Epidermal melanocyte (primary cell): ENCODE measurements around the gene PRKCA.

Experiments used
- DNase-seq: peaks from one replicate; pipeline ENCODE4 v3.0.0; 2011; ENCODE audit warnings: low spot score; ENCODE audit not compliant: insufficient read length

Gene PRKCA

DNA sequence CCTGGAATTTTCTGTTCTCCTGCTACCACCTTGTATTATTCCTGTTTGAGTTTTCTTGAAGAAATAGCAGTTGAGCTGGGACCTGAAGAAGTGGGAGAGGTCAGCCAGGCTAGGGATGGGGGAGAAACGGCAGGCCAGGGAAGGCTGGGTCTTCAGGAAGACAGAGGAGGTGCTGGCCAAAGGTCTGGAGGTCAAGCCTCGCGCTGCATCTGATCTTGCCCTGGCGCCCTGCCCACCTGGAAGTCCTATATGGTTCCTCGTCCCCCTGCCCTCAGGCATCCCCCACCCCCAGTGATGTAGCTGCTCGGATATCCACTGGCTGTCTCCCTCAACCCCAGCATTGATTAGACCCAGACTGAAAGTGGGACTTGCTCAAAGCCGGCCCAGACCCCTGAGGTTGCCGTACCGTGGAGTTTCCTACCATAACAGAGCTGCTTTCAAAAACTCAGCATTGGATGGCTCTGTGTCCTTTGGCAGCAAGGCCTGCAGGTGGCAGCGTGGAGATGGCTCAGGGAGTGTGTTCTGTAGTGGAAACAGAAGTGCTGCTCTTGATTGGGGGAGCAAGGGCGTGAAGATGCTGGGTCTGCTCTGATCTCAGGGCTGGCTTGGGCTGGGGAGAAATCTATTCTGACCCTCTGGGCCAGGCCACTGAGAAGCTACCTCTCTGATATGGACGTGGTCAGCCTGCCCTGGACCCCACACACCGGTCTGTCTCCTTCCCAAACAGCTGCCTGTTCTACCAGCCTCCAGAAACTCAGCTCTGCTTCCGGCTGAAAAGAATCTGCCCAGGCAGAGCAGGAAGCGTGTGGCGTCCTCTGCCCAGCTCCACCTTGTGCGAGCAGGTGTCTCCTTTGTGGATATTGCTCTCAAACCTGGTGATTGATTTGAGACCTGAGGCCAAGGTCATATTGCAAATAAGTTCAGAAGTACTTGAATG lies 425.5 kb downstream of the PRKCA start:
- DNase-seq, result peak; percentile 65

DNA sequence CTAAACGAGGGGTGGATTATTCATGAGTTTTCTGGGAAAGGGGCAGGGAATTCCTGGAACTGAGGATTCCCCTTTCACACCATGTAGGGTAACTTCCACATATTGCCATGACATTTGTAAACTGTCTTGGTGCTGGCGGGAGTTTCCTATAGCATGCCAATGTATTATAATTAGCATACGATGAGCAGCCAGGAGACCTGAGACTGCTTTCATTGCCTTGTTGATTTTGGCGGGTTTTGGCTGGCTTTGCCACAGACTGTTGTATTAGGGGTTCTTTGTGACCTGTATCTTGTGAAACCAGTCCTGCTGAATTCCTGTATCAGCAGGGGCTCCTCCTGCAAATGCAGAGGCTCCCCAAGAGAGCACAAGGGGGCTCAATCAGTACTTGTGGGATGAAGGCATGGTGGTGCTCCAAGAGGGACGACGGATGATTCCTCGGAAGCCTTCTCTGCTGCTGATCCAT lies 428.1 kb downstream of the PRKCA start:
- DNase-seq, result no peak

DNA sequence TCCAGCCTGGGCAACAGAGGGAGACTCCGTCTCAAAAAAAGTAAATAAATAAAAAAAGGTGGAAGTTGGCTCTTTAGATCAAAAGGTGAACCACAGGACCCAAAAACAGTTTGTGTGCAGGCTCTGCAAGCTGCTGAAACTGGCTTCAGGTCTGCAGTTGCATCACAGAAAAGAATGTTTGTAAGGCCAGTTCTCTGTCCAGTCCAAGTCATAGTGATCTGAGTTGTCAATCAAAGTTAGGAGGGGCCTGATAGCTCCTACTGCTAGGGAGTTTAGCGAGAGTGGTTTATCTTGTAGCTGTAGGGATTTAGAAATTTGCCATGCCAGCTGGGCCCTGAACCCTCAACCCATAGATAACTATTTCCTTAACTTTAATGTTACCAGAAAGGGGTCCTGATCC lies 431.3 kb downstream of the PRKCA start:
- no peak for DNase-seq

DNA sequence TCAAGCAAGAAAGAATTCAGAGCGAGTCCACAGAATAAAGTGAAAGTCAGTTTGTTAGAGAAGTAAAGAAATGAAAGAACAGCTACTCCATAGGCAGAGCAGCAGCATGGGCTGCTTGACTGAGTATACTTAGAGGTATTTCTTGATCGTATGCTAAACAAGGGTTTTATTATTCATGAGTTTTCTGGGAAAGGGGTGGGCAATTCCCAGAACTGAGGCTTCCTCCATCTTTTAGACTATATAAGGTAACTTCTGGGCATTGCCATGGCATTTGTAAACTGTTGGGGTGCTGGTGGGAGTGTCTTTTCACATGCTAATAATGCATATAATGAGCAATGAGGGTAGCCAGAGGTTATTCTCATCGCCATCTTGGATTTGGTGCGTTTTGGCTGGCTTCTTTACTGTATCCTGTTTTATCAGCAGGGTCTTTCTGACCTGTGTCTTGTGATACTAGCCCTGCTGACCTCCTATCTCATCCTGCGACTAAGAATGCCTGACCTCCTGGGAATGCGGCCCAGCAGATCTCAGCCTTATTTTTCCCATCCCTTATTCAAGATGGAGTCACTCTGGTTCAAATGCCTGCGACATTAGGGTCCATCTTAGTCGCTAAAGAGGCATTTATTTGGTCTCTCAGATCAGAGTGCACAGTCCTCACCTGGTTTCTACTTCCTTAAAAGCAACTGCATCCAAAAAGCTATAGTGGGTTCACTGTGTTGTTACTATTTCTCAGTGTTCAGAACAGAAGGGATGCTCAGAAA lies 432.0 kb downstream of the PRKCA start:
- DNase-seq, result no peak

DNA sequence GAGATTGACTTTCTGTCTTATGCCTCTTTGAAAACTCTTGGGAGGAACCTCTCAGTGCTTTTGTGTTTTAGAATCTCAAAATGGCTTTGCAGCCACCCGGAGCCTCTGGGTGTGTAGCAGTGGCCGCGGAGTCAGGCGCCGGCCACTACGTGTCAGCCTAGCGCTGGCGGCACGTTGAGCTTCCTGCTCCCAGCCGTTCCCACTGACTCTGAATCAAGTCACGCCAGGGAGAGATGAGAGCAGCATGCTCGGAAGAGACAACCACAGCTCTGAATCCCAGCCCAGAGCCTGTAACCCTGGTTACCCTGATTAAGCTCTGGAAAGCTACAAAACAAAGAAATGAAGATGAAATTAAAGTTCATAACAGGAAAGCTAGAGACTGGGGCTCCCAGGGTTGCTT lies 435.1 kb downstream of the PRKCA start:
- DNase-seq, result no peak

DNA sequence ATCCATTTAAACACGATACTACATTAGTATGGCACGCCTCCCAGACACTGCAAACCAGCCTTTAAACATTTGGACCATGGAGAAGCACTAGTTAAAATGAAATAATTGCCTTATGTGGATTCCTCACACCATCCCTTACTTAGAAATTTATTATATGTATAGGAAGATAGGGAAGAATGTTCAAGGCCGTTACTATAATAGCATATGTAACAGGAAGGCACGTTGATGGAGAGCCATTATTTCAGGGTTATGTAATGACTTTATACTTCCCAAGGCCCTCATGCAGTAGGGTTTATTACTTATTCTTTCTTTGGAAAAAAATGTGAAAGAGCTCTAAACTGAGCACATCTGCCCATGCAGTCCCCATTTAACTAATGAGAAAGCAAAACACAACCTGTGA lies 435.9 kb downstream of the PRKCA start:
- no peak for DNase-seq

DNA sequence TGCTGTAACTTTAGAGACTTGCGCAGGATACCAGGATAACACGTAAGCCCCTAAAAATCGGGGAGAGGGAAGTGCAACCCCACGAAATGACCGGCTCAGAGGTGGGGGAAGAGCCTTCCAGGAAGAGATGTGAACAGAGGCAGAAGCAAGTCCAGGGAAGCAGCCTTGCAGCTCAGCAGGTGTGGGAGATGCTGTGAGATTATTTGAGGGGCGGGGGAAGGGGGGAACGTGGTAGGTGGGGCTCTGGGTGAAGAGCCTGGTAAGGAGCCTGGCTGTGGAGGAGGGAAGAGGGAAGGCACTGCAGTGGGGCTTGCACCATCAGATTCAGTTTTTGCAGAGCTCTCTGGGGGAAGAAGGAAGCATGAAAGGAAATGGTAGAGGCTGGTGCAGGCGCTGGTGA lies 437.1 kb downstream of the PRKCA start:
- no peak for DNase-seq

DNA sequence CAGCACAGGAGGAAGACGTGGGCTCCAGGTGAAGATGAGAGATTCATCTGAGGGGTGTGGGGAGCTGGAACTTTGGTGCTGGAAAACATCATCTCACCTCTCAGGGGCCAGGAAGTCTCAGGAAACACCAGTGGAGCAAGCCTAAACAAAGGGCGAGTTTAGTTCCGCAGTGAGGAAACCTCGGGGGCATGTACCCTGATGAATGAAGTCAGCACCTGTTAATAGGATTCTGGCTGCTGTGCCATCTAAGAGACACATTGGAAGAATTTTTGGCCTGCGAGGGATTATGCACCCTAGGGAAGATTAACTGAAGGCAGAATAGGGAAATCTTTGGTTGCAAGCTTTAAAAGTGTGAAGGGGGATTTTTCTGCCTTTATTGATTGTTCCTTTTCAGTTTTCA lies 437.8 kb downstream of the PRKCA start:
- DNase-seq, result no peak

DNA sequence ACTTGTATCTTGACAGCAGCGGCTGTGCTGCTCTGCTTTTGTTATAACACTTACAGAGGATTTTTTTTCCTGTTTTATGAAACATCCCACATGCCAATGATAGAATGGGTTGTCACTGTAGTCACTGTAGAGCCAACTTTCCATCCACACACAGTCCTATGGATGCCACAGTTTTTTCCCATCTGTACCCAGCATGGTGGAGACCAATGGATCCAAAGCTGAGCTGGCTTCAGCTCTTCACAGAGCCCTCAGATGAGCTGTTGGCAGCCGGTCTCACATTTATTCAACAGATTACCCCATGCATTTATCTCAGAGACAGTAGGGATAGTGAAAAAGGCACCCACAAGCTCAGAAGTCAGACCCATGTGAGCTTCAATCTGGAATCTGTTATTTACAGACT lies 441.1 kb downstream of the PRKCA start:
- no peak for DNase-seq

DNA sequence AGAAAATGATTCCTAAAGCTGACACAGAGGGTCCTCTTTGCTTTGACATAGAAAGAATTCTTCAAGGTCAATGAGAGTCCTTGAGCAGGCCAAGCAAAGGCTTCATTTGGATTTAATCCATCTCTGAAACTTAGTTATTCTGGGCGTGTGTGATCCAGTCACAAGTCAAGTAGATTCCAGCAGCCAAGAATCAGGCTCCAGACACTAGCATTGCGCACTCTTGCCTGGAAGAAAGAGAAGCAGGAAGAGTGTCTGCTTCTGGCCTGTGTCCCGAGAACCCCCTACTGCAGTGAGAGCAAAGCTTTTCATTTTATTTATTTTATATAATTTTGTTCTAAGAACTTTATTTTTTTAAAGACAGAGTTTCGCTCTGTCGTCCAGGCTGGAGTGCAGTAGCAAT lies 444.3 kb downstream of the PRKCA start:
- no peak for DNase-seq

DNA sequence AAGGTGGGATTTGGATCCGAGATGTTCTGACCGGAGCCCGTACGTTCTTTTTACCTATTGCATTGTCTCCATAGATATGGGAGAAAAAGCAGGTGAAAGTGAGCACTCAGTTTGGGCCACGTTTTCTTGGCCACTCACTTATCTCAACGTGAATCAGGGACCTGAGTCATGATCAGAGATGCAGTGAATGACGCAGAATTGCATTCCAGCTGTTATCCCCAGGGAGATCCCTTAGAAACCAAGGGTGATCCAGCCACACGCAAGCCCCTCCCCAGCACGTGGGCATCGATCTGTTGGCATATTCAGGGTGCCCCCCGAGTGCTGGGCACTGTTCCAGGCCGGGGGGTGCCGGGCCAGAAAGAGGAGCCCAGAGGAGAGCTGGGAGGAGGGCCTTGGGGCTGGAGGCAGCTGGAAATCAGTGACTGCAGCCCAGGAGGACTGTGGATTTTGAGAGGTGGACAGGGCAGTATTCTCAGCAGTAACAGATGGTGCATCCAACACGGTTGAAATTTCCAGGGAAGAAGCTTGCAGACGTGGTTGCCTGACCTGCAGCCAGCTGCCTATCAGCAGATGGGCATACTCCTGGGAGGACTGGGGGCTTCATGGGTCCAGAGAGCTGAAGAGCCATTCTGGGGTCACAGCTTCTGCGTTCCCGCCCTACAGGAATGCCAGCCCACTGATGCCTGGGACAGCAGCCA lies 445.3 kb downstream of the PRKCA start:
- no peak for DNase-seq

DNA sequence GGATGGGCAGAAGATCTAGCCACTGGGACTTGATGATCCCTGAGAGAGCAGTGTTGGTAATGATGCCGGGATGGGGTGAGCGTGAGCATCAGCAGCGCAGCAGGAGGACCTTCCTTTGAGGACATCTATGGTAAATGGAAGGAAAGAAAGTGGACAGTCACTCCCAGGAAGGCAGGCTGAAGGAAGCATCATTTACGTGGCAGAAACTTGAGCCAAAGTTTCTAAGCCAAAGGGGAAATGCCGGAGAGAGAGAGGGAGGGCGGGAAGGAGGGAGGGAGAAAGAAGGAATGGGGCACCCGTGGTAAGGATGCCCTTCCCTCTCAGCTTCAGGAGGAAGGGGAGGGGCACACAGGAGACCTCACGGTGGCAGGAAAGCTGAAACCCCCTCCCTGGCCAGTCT lies 446.2 kb downstream of the PRKCA start:
- DNase-seq, result no peak

DNA sequence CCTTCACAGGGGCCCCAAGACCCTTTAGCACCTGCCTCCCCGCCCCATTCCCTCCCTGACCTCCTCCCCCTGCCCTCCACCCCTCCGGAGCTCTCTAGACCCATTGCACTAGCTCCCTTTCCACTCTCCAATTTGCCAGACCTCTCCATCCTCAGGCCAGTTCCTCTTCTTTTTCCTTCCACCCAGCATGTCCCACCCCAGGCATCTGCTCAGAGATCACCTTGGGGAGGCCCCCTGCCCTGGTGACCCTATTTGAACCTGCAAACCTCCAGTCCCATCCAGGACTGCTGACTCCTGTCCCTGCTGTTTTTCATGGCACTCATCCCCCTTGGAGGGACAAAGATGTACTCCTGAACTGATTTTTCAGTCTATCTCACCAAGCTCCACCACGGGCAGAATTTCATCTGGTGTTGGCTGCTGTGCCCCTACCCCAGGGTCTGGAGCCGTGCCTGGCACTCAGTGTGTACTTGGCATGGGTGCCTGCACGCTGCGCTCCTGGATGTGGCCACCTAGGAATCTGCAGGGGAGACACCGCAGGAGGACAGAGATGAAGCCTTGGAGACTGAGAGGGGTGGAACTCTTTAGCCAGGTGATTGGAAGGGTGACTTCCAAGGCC lies 446.9 kb downstream of the PRKCA start:
- DNase-seq, result no peak

DNA sequence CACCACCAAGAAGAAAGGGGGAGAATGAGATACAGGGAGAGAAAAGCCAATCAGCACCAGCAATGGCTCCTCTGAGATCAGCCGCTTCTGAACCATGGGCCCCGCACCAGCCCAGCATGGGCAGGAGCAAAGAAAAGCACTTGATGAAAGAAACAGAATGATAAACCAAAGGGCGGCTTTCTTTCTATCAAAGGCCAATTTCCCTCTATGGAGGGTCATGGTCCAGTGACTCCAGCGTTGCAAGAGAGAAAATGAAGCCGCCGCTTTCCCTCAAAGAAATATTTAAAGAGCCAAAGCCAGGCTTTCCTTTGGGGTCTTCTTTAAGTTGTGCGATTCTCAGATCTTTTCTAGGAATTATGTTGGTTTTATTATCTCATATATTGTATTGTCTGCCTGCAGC lies 447.7 kb downstream of the PRKCA start:
- no peak for DNase-seq

DNA sequence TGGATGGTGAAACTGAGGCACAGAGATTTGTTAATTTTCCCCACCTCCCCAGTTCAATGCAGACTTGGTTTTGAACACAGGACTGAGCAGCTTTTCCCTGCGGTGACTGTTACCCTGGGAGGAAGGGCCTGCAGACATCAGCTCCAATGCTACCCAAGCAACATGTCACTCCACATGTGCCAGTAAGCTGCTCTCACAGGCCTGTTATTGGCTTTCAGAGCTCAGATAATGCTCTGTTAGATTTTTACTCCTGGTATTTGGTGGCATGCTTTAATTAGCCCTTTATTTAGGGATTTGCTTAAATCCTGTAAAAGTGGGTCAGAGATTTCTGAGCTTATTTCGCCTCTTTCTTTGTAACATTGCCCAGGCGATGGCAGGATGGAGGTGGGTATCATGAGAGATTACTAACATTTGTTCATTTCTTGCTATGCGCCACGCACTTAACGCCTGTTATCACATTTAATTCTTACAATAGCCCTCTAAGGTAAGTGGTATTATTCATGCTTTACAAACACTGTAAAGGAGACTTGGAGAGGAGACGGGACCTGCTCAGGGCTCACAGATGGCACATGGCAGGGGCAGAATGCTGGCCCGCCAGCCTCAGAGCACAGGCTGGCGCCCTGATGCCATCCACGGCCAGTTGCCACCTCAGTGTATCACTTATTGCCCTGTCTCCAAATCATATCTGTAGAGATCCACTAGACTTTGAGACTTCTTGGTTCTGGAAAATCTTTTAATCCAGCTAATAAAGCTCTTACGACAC lies 448.5 kb downstream of the PRKCA start:
- DNase-seq, result no peak

DNA sequence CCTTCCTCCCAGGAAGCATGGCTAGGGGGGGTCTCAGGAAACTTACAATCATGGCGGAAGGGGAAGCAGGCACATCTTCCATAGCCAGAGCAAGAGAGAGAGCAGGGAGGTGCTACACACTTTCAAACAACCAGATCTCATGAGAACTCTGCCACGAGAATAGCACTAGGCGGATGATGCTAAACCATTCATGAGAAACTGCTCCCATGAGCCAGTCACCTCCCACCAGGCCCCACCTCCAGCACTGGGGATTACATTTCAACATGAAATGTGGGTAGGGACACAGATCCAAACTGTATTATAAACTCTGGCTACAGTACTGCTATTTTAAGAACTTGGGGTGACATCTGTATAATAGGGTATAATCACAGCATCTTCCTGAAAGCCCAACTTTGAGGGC lies 449.4 kb downstream of the PRKCA start:
- no peak for DNase-seq

DNA sequence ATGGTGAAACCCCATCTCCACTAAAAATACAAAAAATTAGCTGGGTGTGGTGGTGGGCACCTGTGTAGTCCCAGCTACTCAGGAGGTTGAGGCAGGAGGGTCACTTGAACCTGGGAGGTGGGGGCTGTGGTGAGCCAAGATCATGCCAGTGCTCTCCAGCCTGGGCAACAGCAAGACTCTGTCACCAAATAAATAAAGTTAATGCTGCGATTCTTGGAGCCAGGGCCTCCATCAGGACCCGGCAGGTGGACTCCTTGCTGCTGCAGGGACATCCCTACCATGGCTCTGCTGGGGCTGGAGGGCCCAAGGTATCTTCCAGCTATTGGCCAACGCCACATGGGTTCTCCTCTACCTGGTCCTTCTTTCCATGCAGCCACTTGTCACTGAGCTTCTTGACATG lies 450.0 kb downstream of the PRKCA start:
- no peak for DNase-seq

DNA sequence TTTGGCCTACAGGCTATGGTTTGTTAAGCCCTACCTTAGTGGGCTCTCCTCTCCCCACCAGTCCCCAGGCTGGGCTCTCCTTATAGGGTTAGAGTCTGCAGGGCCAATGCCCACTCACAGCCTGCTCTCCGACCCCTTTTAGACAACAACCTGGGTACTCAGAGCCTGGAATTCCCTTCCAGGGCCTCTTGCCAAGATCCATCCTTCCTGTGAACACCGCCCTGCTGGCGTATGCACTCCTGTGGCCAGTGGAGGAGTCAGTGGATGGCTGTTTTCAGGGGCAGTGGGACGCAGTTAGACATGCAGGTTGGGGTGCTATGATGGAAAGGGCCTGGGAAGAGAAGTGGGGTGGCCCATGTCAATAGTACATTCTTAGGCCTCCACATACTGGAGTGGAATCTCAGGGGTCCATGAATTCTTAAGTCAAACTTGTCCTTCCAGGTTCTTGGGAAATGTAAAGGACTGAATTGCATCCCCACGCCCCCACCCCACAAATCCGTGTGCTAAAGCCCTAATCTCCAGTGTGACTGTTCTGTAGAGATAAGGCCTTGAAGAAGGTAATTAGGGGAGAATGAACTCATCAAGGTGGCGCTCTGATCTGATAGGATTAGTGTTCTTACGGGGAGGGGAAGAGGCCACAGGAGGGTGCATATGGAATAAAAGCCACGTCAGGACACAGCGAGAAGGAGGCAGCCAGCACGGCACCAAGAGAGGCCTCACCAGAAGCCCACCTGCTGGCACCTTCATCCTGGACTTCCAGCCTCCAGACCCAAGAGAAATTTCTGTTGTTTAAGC lies 450.9 kb downstream of the PRKCA start:
- DNase-seq, result no peak

DNA sequence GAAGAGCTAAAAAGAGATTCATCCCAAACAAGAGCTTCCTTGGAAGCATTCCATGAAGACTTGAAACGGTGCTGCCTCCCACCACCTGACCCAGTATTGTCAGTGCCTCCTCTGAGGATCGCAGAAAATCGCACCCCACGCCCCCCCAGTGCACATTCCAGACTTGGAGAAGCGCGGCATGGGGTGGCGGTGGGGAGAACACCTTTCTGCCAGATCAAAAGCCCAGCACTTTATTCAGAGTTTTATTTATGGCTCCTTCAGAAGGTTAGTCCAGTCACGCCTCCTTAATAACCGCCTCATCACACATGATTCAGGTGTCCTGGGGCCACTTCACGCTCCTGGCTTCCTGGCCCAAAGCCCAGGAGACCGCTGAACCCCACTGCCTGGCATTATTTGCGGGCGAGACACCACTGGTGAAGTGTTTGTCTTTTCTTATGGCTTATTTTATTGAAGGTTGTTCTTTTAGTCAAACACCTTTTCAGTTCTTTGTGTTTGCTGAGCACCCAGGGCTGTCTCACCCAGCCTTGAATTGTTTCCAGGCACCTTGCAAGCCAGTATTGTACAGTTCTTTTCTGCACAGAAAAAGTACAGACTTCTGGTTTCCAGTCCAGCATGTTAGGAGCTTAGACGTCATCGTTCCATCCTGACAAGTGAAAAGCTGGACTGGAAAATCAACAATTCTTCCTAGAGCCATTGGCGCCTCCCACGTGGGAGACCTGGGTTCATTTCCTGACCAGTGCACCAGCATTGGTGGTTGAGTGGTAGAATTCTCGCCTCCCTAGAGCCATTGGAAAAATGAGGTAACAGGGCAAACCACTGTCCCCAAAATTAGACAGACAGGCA lies 452.9 kb downstream of the PRKCA start:
- no peak for DNase-seq
